Duodenal mucosa (tissue), 2 donors: ENCODE results near the gene TCP11.

Source experiments
- H3K27ac ChIP-seq: one replicate; pipeline ENCODE4 v1.7.0; 2013; ENCODE audit warnings: low read depth, low read length
- H3K27me3 ChIP-seq, 2 donors: one replicate each; pipeline ENCODE4 v1.7.0; 2013; ENCODE audit warnings: low read length in 2 of 2, control low read depth in 1 of 2; ENCODE audit not compliant: insufficient read depth in 2 of 2, control insufficient read depth in 1 of 2
- H3K36me3 ChIP-seq, 2 donors: one replicate each; pipeline ENCODE4 v1.7.0; 2013; ENCODE audit warnings: low read length in 2 of 2, control low read depth in 1 of 2; ENCODE audit not compliant: insufficient read depth in 2 of 2, control insufficient read depth in 1 of 2
- H3K4me1 ChIP-seq, 2 donors: one replicate each; pipeline ENCODE4 v1.7.0; 2013; ENCODE audit warnings: low read length in 2 of 2, control low read depth in 1 of 2; ENCODE audit not compliant: insufficient read depth in 2 of 2, control insufficient read depth in 1 of 2
- H3K4me3 ChIP-seq, 2 donors: one replicate each; pipeline ENCODE4 v1.7.0; 2013; ENCODE audit warnings: low read length in 2 of 2, low read depth in 1 of 2
- H3K9ac ChIP-seq, 2 donors: one replicate each; pipeline ENCODE4 v1.7.0; 2013; ENCODE audit warnings: low read length in 2 of 2, low read depth in 1 of 2
- H3K9me3 ChIP-seq, 2 donors: one replicate each; pipeline ENCODE4 v1.7.0; 2013; ENCODE audit warnings: low read length in 2 of 2, control low read depth in 1 of 2; ENCODE audit not compliant: control insufficient read depth in 1 of 2

The TCP11 gene

DNA sequence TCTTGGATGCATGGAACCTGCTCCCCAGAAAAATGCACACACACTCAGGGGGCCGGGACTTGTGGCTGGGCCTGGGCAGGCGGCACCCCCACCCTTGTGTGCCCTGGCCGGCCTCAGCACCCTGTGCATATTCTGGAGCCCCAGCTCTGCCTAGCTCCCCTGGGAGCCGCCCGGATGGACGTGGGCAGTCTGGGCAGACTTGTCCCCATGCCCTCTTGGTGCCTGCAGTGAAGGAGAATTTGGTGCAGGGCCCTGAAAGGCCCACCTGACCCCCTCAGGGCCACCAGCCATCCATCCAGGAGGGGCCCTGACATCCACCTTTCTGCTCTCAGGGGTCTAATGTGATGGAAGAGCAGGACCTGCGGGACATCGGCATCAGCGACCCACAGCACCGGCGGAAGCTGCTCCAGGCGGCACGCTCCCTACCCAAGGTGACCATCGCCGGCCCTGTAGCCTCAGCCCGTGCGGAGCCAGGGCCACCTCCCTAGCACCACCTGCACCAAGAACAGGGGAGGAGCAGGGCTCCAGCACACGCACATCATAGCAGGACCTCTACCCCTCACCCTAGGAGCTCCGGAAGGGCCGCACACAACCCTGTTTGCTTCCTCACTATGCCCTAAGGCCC lies 62.8 kb downstream of the TCP11 start:
- H3K4me3 ChIP-seq = no peak overlapping the region
- no peaks in the 10 kb centered on the region for H3K4me1 ChIP-seq
- peaks cover 30 to 62% of the 10 kb centered on the region in 2 donors for H3K36me3 ChIP-seq
- H3K27ac ChIP-seq = no peak overlapping the region
- H3K9me3 ChIP-seq = no peaks in the 10 kb centered on the region
- H3K9ac ChIP-seq = no peak overlapping the region
- H3K27me3 ChIP-seq = no peaks in the 10 kb centered on the region

DNA sequence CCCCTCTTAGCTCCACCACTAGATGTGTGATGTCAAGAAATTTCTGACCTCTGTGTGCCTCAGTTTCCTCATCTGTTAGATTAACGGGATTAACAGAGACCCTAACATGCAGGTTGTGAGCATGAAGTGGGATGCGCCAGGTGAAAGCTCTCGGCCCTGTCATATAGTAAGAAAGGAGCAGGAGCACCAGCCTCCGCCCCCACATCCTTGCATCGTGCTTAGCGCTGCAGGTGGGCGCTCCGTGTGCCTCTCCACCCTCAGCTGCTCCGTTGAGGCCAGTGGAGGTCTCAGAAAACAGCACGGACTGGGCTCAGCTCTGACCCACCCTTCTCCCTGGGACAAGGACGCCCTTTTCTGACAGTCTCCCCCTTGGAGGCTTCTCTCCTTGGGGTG lies 63.4 kb downstream of the TCP11 start:
- Histone ChIP-seq H3K36me3 (peaks cover 28 to 62% of the 10 kb centered on the region in 2 donors), H3K4me3 (no peak overlapping the region), H3K27ac (no peak overlapping the region), H3K9ac (no peak overlapping the region), H3K4me1 (no peaks in the 10 kb centered on the region), H3K9me3 (no peaks in the 10 kb centered on the region), H3K27me3 (no peaks in the 10 kb centered on the region)

DNA sequence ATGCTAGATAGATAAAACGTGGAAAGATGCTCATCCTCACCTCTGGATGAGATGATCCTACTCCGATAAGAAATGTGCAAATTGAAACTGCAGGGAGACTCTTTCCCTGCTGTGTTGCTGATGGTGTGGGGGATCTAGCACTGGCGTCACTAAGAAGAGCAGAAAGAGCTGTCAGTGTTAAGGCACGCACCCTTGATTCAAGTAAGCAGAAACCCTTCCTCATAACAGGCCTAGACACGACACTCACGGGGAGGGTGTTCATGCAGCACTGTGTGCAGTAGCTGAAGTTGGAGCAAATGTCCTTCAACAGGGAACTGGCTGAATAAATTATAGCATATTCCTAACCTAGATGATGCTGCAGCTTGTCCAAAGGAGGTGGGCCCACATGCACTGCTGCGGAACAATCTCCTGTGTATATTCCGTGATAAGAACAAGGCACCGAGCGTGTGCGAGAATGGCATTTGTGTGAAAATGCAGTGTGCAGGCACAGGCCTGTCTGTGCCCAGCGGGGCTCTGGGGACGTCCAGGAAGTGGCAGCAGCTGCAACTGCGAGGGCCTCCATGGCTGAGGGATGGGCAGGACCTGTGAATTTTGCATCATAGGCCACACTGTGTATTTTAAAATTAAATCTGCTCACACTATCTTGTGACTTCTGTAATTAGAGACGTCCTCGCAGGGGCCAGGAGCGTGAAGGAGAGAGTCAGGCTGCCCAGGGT lies 64.0 kb downstream of the TCP11 start:
- Histone ChIP-seq H3K36me3 (peaks cover 31 to 62% of the 10 kb centered on the region in 2 donors), H3K27ac (no peak overlapping the region), H3K27me3 (no peaks in the 10 kb centered on the region), H3K4me1 (no peaks in the 10 kb centered on the region), H3K9me3 (no peaks in the 10 kb centered on the region), H3K9ac (no peak overlapping the region), H3K4me3 (no peak overlapping the region)

DNA sequence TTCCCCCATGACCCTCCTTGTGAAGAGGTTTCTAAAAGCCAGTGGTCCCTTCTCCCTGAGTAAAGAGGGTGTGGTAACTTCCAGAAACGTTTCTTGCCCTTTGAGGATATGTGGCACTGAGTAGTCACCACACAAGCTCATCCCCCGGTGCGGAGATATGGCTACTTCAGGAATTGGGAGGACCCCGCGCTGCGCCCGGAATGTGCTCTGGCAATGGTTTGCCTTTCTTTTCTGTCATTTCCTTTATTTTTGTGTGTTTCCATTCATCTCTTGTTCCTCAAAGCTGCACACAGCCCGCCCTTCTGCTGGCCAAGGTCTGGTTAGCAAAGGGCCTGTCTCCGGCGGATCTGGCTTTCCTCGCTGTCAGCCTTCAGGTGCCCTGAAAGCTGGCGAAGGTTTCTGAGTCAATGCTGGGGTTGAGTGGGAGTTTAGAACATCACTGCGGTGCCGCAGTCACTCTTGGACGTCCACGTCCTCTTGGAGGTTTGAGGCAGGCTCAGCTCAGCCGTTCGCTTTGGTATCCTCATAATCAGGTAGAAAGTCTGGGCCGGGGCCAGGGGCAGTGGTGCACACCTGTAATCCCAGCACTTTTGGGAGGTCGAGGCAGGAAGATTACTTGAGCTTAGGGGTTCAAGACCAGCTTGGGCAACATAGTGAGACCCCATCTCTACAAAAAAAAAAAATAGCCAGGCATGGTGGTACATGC lies 67.2 kb downstream of the TCP11 start:
- Histone ChIP-seq H3K4me1 (no peaks in the 10 kb centered on the region), H3K9me3 (no peaks in the 10 kb centered on the region), H3K4me3 (no peak overlapping the region), H3K36me3 (peaks cover 17 to 46% of the 10 kb centered on the region in 2 donors), H3K27me3 (no peaks in the 10 kb centered on the region), H3K9ac (no peak overlapping the region), H3K27ac (no peak overlapping the region)

DNA sequence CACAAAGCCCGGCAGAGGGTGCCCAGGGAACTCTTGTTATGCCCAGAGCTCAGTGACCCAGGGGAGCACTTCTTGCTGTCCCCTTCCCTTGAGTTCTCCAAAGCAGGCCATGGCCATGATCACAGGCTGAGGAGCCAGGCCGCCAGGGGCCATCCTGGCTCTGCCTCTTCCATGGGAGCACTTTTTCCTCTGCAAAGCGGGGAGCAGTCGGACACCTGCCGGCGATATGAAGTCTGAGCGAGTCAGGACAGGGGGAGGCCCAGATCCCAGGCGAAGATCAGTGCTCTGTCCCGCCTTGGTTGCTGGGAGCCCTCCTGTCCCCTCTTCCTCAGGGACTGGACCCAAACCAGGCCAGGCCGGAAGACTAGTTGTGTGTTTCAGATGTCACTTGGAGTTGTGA lies 67.9 kb downstream of the TCP11 start:
- Histone ChIP-seq H3K27ac (no peak overlapping the region), H3K36me3 (peaks cover 17 to 42% of the 10 kb centered on the region in 2 donors)

DNA sequence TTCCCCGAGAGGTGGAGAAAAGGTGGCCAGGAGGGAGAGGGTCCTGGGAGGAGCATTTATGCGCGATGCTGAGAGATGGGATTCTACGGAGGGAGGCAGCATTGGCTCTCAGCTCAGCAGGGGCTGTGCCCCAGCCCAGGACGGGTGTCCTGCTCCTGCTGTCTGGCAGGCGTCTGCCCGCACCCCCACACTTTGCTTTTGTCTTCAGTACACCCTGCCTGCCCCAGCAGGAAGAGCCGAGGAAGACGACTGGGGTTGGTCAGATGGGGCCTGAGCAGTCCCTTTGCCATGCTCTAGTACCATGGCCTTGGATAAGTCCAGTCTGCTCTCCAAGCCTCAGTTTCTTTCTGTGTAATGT lies 68.5 kb downstream of the TCP11 start:
- no peak overlapping the region for H3K9ac ChIP-seq
- no peaks in the 10 kb centered on the region for H3K9me3 ChIP-seq
- H3K27ac ChIP-seq = no peak overlapping the region
- H3K4me3 ChIP-seq = no peak overlapping the region
- H3K36me3 ChIP-seq = peaks cover 17 to 38% of the 10 kb centered on the region in 2 donors
- no peaks in the 10 kb centered on the region for H3K4me1 ChIP-seq
- H3K27me3 ChIP-seq = no peaks in the 10 kb centered on the region

More for the DNA sequence above, 67.9 kb downstream of the TCP11 start:
- Histone ChIP-seq H3K4me3 (no peak overlapping the region), H3K9me3 (no peaks in the 10 kb centered on the region), H3K4me1 (no peaks in the 10 kb centered on the region), H3K27me3 (no peaks in the 10 kb centered on the region), H3K9ac (no peak overlapping the region)

DNA sequence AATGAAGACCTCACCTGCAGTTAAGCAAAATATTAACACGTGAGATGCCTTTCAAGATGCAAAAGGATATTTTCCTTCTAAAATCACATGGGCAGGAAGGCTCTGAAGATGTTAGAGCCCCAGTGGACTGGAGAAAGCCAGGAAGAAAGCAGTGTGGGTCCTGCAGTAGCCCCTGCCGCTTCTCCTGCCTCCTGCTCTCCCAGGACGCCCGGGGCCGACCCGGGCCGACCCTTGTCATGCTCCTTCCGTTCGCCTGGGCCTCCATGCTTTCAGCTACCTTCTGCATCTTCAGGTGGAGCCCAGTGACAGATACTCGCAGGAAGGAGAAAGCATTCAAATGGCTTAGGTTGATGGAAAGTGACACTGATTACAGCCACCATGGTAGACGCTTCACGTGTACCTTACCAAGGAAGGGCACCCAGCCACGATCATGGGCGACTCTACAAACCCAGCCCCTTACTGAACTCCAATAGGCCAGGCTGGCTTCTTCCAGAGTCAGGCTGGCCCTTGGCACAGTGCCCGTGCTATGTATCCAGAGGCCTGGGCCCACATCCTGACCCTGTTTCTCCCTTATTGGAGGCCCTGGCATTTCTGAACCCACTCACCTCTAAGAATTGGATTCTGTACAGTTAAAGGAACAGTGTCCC lies 69.0 kb downstream of the TCP11 start:
- peaks cover 15 to 36% of the 10 kb centered on the region in 2 donors for H3K36me3 ChIP-seq
- H3K9me3 ChIP-seq = no peaks in the 10 kb centered on the region
- no peak overlapping the region for H3K9ac ChIP-seq
- H3K27ac ChIP-seq = no peak overlapping the region
- no peaks in the 10 kb centered on the region for H3K27me3 ChIP-seq
- H3K4me1 ChIP-seq = no peaks in the 10 kb centered on the region
- H3K4me3 ChIP-seq = no peak overlapping the region

DNA sequence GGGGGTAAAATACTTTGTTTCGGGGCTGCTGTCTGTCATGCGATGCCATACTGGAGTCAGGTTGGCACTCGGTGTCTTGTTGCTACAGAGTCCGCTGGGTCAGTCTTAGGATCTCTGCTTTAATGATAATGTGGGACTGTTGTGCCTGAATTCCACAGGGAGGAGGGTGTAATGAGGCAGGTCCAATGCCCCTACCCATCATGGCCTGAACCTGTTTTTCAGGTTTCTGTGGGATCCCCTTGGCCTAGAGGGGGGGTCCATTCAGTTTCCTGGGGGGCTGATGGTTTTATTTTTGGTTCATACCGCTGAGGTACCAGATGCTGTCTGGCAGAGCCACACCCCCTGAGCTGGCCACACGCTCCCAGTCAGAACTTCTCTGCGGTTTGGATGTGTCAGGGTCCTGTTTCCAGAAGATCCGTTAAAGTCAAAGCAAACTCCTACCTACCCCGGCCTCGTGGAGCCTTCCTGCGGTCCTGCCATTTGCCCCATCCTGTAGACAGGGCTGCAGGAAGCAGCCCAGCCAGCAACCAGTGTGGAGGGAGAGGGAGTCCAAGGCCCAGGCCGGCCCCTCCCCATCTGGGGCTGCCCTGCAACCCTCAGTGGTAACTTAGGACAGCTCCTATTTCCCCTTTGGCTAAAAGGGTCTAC lies 69.7 kb downstream of the TCP11 start:
- Histone ChIP-seq H3K27me3 (no peaks in the 10 kb centered on the region), H3K9me3 (no peaks in the 10 kb centered on the region), H3K4me1 (no peaks in the 10 kb centered on the region), H3K36me3 (peaks cover 17 to 35% of the 10 kb centered on the region in 2 donors), H3K27ac (no peak overlapping the region), H3K4me3 (no peak overlapping the region), H3K9ac (no peak overlapping the region)

DNA sequence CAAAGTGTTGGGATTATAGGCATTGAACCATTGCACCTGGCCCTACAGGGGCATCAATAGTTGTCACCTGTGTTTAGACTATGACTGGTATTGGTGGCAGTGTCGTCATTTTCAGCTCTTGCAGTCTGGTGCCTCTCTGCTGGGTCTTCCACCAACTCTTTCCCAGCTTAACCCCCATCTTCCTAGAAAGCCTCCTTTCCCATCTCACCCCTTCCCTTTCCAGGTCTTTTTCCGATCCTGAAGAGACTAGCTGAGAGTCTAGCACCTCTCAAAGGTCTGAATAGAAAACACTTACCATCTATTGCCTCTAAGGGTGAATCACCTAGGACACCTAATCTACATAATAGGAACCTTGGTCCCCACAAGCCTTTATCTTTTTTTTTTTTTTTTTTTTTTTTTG lies 71.0 kb downstream of the TCP11 start:
- no peaks in the 10 kb centered on the region for H3K27me3 ChIP-seq
- H3K4me3 ChIP-seq = no peak overlapping the region
- no peaks in the 10 kb centered on the region for H3K4me1 ChIP-seq
- no peak overlapping the region for H3K27ac ChIP-seq
- no peaks in the 10 kb centered on the region for H3K9me3 ChIP-seq
- H3K36me3 ChIP-seq = peaks cover 24 to 45% of the 10 kb centered on the region in 2 donors
- H3K9ac ChIP-seq = no peak overlapping the region
